Renal cortex interstitium (tissue), 11 donors: Measurements from ENCODE around the gene ITM2C. TPM values are rescaled to one million over a fixed set of nuclear protein-coding genes. Genes with fewer than 3 reads are reported as not detected.

Experiments
- DNase-seq, 11 donors: peaks; one replicate each; pipeline ENCODE4 v3.0.0-alpha.2; 2013; ENCODE audit warnings: low read depth in 9 of 11, low spot score in 4 of 11; ENCODE audit errors: extremely low read depth in 1 of 11
- polyA plus RNA-seq, 3 donors: library from polyadenylated mRNA; unstranded; fragments of 120-200 nt; gene quantifications; one replicate each; pipeline ENCODE4 v1.2.1, GENCODE V29; 2013; ENCODE audit not compliant: insufficient read length in 3 of 3

The ITM2C gene
- polyA plus RNA-seq, 3 donors: 886 to 1,024 (median 891) TPM

GRCh38 chr2:230896346-230897115, 31.8 kb downstream of the ITM2C start:
- no peak for DNase-seq

- no peak for DNase-seq
Observed at GRCh38 chr2:230898016-230898712, 33.4 kb downstream of the ITM2C start.

- no peak for DNase-seq
Observed at GRCh38 chr2:230898713-230899091, 34.0 kb downstream of the ITM2C start.

GRCh38 chr2:230899287-230899686, 34.5 kb downstream of the ITM2C start:
- DNase-seq: no peak

DNA sequence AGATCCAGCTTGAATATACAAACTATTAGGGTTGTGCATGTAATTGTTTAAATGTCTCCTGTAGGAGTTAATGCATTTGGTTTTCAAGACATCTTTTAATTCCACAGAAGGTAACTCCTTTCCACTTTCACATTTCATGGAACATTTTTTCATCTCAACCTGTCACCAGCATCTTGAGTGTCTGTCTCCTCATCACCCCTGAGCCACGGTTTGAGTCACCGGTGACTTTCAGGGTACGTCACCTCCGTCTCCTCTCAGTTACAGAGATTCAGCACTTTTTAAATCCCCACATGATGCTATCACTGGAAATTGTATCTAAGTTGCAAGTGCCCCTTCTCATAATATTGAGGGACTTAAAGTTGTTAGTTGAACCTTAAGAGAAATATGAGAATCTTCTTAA, 35.0 kb downstream of the ITM2C start:
- DNase-seq: no peak

- DNase-seq: no peak
Observed at GRCh38 chr2:230900336-230900995, 35.7 kb downstream of the ITM2C start.

DNA sequence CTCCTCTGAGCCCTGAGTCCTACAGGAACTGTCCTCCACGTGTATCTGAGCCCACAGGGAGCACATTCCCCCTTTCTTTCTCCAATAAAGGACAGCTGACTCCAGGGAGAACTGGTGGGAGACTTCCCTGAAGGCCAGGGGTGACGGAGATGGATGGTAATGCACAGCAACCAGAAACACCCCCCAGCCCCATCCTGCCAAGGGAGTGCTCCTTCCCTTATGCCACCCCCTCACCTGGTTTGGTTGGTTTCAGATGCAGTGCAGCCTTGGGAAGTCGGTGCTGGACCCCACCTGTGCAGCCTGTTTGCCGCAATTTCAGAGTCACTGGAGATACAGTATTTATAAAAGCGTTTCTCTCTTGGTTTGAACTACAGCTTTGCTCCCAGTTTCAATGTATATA, 36.3 kb downstream of the ITM2C start:
- no peak for DNase-seq

GRCh38 chr2:230902180-230902899, 37.6 kb downstream of the ITM2C start:
- DNase-seq: peak in 2 of 11 donors; percentile 57 to 59

DNA sequence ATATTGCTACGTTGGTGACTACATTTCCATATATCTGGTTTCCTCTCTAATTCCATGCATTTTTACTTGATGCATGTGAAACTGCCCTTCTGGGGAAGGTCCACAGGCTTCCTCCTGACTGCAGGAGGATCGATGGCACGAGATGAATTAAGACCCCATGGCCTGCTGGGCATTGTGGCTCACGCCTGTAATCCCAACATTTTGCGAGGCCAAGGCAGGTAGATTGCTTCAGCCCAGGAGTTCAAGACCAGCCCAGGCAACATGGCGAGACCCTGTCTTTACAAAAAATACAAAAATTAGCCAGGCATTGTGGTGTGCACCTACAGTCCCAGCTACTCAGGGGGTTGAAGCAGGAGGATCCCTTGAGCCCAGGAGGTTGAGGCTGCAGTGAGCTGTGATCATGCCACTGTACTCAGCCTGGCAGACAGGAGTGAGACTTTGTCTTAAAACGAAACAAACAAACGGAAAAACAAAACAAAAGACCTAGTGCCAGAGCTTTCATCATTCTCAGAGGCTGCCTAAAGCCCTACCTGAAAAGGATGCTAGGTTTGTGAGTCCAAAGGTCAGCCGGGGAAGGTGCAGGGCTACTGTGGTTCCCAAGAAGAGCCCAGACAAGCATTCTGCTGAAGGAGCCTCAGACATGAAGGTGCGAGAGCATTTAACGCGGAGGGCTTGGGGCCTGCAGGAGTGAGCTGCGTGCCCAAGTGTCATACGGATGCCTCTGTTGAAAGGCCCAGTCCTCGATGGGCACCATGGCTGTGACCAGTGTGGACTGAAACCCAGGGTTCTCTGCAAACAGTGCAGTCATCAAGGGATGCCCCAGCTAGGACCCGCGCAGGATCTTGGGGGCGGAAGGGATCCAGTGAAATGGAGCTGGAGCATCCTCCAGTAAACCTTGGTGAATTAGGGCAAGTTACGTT, 38.7 kb downstream of the ITM2C start:
- no peak for DNase-seq

DNA sequence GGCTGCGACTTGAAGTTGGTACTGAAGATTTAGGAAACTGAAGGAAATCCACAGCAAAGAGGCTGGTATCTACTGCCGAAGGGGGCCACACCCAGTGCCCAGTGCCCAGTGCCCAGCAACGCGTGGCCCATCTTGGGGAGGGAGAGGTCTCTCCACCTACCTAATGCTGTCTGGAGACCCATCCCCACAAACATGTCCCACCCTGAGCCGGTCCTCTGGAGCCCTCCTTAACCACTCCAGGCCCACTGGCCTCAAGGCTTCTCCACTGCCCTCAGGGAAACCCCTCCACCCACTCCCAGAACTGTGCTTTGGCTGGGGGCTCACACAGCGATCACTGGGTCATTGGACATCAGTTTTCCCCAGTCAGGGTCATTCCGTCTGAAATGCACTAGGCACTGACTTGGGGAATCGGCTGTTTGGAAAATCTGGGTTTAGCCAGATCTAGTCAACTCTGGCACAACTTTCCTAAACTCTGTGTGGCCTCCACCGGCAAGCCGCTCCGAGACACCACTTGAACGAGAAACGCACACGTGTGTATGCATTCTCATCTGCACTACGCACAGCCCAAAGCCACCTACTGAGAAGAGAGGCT, 40.2 kb downstream of the ITM2C start:
- no peak for DNase-seq

DNA sequence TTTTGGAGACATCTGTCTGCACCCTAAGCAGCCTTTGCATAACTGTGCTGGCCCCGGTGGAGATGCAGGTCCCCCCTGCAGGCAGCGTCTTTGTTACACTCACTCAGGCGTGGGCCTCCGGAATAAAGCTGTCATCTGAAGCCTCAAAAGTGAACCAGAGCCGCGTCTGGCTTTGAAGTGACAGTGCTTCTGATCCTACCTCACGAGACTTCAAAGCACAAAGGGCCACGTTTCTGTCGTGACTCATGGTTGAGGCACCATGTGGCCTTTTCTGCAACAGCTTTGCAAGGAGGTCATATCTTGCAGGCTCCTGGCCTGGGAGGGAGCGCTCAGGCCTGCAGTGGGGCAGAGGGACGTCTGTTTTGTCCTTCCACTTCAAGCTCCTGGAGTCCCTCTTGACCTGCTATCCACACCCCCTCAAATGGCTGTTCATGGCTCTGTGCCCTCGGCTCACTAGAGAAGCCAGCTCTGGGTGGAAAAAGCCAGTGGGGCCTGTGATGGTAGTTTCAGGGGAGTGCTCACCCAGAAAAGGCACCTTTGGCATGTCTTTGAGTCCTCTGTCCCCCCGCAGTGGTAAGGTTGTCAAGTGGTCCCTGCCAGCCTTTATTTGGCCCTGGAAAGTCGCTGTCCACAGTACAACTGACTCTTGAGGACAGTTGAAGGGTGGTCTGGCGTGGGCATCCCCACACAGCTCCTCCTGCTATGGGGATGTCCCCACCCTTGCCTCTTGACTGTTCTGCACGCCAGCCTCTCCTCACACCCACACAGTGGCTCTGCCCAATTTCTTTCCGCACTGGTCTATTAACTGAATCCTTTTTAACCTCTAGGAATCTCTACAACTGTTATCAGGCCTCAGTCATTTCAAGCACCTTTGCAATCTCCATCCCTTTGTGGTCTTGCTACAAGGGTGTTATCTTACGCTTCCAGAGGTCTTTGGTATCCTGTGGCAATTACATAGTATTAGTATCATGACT, 41.0 kb downstream of the ITM2C start:
- DNase-seq: no peak

- no peak for DNase-seq
Observed at GRCh38 chr2:230906471-230907230, 41.9 kb downstream of the ITM2C start.

- DNase-seq: no peak
Observed at GRCh38 chr2:230907361-230908091, 42.8 kb downstream of the ITM2C start.

- DNase-seq: peak in 1 of 11 donors; percentile 31
Observed at GRCh38 chr2:230908092-230908594, 43.4 kb downstream of the ITM2C start.

- peak; percentile 42 to 80 (median 56) for DNase-seq
Observed at GRCh38 chr2:230908595-230909191, 44.0 kb downstream of the ITM2C start.
